ENCODE data around the gene ETV2.
A peak's percentile ranks its signal among the peaks of the same experiment; 100 is the strongest.
"Not testable (repeated sequence)": the region's sequence is repeated elsewhere in the genome, so short reads cannot be mapped to it uniquely, and the experiment has no call there.

Gene ETV2

DNA sequence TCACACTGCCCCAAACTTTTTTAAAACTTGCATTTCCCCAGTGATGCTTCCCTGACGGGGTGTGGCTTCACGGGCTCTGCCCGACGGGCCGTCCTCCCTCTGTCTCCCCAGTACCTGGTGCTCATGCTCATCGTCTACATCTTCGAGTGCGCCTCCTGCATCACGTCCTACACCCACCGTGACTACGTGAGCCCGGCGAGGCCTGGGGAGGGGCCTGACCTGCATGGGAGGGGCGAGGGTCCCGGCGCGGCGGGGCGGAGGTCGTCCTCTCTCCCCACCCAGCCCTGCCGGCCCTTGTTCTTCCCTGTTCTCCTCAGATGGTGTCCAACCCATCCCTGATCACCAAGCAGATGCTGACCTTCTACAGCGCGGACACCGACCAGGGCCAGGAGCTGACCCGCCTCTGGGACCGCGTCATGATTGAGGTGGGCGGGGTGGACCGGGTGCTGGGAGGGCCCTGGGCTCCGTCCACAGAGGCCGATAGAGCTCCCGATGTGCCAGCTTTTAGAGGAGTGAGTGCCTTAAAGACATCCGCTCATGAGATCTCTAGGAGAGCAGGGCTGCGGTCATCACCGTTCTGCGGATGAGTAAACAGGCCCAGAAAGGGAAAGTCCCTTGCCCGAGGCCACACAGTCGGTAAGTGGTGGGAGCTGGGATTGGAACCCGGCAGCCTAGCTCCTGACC, 31.7 kb downstream of the ETV2 start:
- DNase-seq (ENCODE audit: low spot score) = no peak

DNA sequence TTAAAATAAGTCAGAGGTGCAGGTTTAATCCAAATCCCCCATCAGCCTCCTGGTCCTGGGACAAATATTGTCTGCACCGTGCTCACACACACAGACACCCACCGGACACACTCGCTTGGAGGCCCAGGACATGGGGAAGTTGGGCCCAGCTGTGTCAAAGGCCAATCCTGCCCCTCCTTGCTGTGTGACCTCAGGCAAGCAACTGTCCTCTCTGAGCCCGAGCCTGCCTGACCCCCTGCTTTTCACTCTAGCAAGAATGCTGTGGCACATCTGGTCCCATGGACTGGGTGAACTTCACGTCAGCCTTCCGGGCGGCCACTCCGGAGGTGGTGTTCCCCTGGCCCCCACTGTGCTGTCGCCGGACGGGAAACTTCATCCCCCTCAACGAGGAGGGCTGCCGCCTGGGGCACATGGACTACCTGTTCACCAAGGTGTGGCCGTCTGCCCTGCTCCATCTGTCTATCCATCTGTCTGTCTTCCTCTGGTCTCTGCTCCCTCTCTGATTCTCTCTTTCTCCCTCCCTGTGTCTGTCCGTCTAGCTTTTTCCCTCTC, 34.1 kb downstream of the ETV2 start:
- no peaks in the 10 kb centered on the region for H3K27me3 ChIP-seq (ENCODE audit: insufficient read depth, poor library complexity, severe bottlenecking)
- TF ChIP-seq, protein P1, sequence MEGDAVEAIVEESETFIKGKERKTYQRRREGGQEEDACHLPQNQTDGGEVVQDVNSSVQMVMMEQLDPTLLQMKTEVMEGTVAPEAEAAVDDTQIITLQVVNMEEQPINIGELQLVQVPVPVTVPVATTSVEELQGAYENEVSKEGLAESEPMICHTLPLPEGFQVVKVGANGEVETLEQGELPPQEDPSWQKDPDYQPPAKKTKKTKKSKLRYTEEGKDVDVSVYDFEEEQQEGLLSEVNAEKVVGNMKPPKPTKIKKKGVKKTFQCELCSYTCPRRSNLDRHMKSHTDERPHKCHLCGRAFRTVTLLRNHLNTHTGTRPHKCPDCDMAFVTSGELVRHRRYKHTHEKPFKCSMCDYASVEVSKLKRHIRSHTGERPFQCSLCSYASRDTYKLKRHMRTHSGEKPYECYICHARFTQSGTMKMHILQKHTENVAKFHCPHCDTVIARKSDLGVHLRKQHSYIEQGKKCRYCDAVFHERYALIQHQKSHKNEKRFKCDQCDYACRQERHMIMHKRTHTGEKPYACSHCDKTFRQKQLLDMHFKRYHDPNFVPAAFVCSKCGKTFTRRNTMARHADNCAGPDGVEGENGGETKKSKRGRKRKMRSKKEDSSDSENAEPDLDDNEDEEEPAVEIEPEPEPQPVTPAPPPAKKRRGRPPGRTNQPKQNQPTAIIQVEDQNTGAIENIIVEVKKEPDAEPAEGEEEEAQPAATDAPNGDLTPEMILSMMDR (IDR thresholded peaks at IDR 0.05; ENCODE audit: poor library complexity, severe bottlenecking) = no peak
- H3K9me3 ChIP-seq (ENCODE audit: severe bottlenecking) = no peaks in the 10 kb centered on the region
- no peak for ATAC-seq (ENCODE audit: low read depth)
- DNase-seq (ENCODE audit: low spot score) = no peak
- no peak overlapping the region for H3K27ac ChIP-seq (ENCODE audit: poor library complexity, severe bottlenecking)
- H3K4me1 ChIP-seq (ENCODE audit: insufficient read depth, poor library complexity, severe bottlenecking) = no peaks in the 10 kb centered on the region
- H3K36me3 ChIP-seq (ENCODE audit: low read depth) = no peaks in the 10 kb centered on the region
- no peak overlapping the region for H3K4me3 ChIP-seq (ENCODE audit: severe bottlenecking)

More for the DNA sequence above, 31.7 kb downstream of the ETV2 start:
- TF ChIP-seq, protein P1 (IDR thresholded peaks at IDR 0.05; ENCODE audit: poor library complexity, severe bottlenecking) = no peak
- Histone ChIP-seq H3K27ac (ENCODE audit: poor library complexity, severe bottlenecking) (no peak overlapping the region), H3K4me1 (ENCODE audit: insufficient read depth, poor library complexity, severe bottlenecking) (no peaks in the 10 kb centered on the region), H3K4me3 (ENCODE audit: severe bottlenecking) (no peak overlapping the region), H3K9me3 (ENCODE audit: severe bottlenecking) (no peaks in the 10 kb centered on the region), H3K36me3 (ENCODE audit: low read depth) (no peaks in the 10 kb centered on the region), H3K27me3 (ENCODE audit: insufficient read depth, poor library complexity, severe bottlenecking) (peaks cover 4% of the 10 kb centered on the region)
- peak; percentile 57 for ATAC-seq (ENCODE audit: low read depth)

DNA sequence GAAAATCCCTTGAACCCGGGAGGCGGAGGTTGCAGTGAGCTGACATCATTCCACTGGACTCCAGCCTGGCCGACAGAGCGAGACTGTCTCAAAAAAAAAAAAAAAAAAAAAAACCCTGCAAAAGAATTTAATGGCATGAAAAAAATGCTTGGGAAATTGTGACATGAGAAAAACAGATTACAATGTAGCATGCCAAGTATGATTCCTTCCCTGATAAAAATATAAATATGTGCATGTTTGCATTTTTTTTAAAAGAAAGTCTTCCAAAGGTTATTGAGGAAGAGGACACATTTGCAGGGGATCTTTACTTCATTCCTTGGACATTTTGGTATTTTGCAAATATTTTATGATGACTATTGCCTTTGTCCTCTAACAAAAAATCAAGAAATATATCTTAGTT, 48.3 kb downstream of the ETV2 start:
- H3K4me3 ChIP-seq (ENCODE audit: severe bottlenecking) = no peak overlapping the region
- H3K4me1 ChIP-seq (ENCODE audit: insufficient read depth, poor library complexity, severe bottlenecking) = no peaks in the 10 kb centered on the region
- no peaks in the 10 kb centered on the region for H3K36me3 ChIP-seq (ENCODE audit: low read depth)
- H3K9me3 ChIP-seq (ENCODE audit: severe bottlenecking) = no peaks in the 10 kb centered on the region
- no peak for ATAC-seq (ENCODE audit: low read depth)
- TF ChIP-seq, protein P1 (IDR thresholded peaks at IDR 0.05; ENCODE audit: poor library complexity, severe bottlenecking) = no peak
- H3K27me3 ChIP-seq (ENCODE audit: insufficient read depth, poor library complexity, severe bottlenecking) = no peaks in the 10 kb centered on the region
- H3K27ac ChIP-seq (ENCODE audit: poor library complexity, severe bottlenecking) = no peak overlapping the region
- no peak for DNase-seq (ENCODE audit: low spot score)

DNA sequence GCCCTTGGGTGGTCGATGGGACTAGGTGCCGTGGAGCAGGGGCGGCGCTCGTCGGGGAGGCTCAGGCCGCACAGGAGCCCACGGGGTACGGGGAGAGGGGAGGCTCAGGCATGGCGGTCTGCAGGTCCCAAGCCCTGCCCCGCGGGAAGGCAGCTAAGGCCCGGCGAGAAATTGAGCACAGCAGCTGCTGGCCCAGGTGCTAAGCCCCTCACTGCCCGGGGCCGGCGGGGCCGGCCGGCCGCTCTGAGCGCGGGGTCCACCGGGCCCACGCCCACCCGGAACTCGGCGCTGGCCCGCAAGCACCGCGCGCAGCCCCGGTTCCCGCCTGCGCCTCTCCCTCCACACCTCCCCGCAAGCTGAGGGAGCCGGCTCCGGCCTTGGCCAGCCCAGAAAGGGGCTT, 49.6 kb downstream of the ETV2 start:
- H3K27me3 ChIP-seq (ENCODE audit: insufficient read depth, poor library complexity, severe bottlenecking); H3K36me3 ChIP-seq (ENCODE audit: low read depth); H3K4me1 ChIP-seq (ENCODE audit: insufficient read depth, poor library complexity, severe bottlenecking); ATAC-seq (ENCODE audit: low read depth); H3K4me3 ChIP-seq (ENCODE audit: severe bottlenecking); DNase-seq (ENCODE audit: low spot score); H3K9me3 ChIP-seq (ENCODE audit: severe bottlenecking); H3K27ac ChIP-seq (ENCODE audit: poor library complexity, severe bottlenecking): not testable (repeated sequence)

DNA sequence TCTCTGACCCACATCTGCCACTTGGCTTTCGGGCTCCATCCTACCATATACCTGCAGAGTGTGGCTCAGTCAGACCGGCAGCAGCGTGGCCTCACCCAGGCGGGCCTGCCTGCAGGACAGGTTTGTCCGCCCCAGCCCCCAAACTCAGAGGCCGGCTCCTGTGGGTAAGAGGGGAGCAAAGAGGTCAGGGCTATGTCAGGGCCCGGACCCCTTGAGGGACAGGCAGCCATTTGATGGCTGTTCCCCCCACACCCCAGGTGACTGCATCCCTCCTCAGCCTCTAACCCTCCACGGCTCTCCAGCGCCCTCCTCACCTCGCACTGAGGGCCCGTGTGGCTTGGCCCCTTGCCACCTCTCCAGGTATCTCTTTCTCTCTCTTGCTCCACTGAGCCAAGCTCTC, 50.5 kb downstream of the ETV2 start:
- Histone ChIP-seq H3K27ac (ENCODE audit: poor library complexity, severe bottlenecking) (no peak overlapping the region), H3K4me1 (ENCODE audit: insufficient read depth, poor library complexity, severe bottlenecking) (no peaks in the 10 kb centered on the region), H3K9me3 (ENCODE audit: severe bottlenecking) (no peaks in the 10 kb centered on the region), H3K27me3 (ENCODE audit: insufficient read depth, poor library complexity, severe bottlenecking) (no peaks in the 10 kb centered on the region), H3K36me3 (ENCODE audit: low read depth) (no peaks in the 10 kb centered on the region), H3K4me3 (ENCODE audit: severe bottlenecking) (no peak overlapping the region)
- TF ChIP-seq, protein P1 (IDR thresholded peaks at IDR 0.05; ENCODE audit: poor library complexity, severe bottlenecking) = no peak
- DNase-seq (ENCODE audit: low spot score) (no peak), ATAC-seq (ENCODE audit: low read depth) (no peak)
